ENCODE data around the gene ERAL1. TPM values are rescaled to one million over a fixed set of nuclear protein-coding genes. Genes with fewer than 3 reads are reported as not detected.
A peak's percentile ranks its signal among the peaks of the same experiment; 100 is the strongest.

Gene ERAL1
- total and polyA plus RNA-seq, 2 of the 13 experiments (the other 11 are each of a cell fraction or from before 2014, with no cell fraction given), result 46.9 to 72.2 TPM

GRCh38 chr17:28902819-28903545, 48.2 kb downstream of the ERAL1 start, which contains the start of gene DHRS13 (continued):
- TF ChIP-seq ATF6 (CRISPR knock-in tag; conservative IDR thresholded peaks at IDR 0.05) (no peak; the same call in 1 of the 2 replicates), JARID2 (CRISPR knock-in tag; IDR thresholded peaks at IDR 0.05; ENCODE audit: insufficient replicate concordance) (no peak), TOE1 (CRISPR knock-in tag; IDR thresholded peaks at IDR 0.05) (0 out of 2 replicates have a peak, but pooled peaks have one; percentile 59), NFATC3 (CRISPR knock-in tag; IDR thresholded peaks at IDR 0.05) (no peak), CHD4 (IDR thresholded peaks at IDR 0.05; ENCODE audit: borderline replicate concordance, low read length) (no peak), ZNF709 (CRISPR knock-in tag; IDR thresholded peaks at IDR 0.05) (no peak), ELF3 (CRISPR knock-in tag; IDR thresholded peaks at IDR 0.05) (peak; percentile 79), AHR (CRISPR knock-in tag; IDR thresholded peaks at IDR 0.05) (peak; percentile 94), JUNB (CRISPR knock-in tag; IDR thresholded peaks at IDR 0.05; ENCODE audit: borderline replicate concordance) (no peak), ZNF841 (CRISPR knock-in tag; IDR thresholded peaks at IDR 0.05; ENCODE audit: borderline replicate concordance) (no peak), SAFB2 (CRISPR knock-in tag; IDR thresholded peaks at IDR 0.05; ENCODE audit: borderline replicate concordance, low read depth) (peak; percentile 99), ZEB1 (IDR thresholded peaks at IDR 0.05; ENCODE audit: insufficient replicate concordance, low read depth) (peak; percentile 80), ATRX (CRISPR knock-in tag; IDR thresholded peaks at IDR 0.05; ENCODE audit: borderline replicate concordance) (no peak), PHF5A (CRISPR knock-in tag; IDR thresholded peaks at IDR 0.05; ENCODE audit: low read depth, unreplicated experiment) (peak; percentile 93), ZFY (CRISPR knock-in tag; IDR thresholded peaks at IDR 0.05) (peak; percentile 97), CSRNP1 (CRISPR knock-in tag; IDR thresholded peaks at IDR 0.05) (peak; percentile 64; the same call in 1 of the 2 replicates), XBP1 (CRISPR knock-in tag; IDR thresholded peaks at IDR 0.05) (no peak), SCMH1 (CRISPR knock-in tag; IDR thresholded peaks at IDR 0.05; ENCODE audit: borderline replicate concordance) (no peak), MAF1 (CRISPR knock-in tag; IDR thresholded peaks at IDR 0.05; ENCODE audit: borderline replicate concordance) (no peak), SMARCE1 (IDR thresholded peaks at IDR 0.05; ENCODE audit: borderline replicate concordance) (no peak), ZNF660 (CRISPR knock-in tag; IDR thresholded peaks at IDR 0.05; ENCODE audit: borderline replicate concordance, low read depth) (no peak)
- TF ChIP-seq, protein P1, sequence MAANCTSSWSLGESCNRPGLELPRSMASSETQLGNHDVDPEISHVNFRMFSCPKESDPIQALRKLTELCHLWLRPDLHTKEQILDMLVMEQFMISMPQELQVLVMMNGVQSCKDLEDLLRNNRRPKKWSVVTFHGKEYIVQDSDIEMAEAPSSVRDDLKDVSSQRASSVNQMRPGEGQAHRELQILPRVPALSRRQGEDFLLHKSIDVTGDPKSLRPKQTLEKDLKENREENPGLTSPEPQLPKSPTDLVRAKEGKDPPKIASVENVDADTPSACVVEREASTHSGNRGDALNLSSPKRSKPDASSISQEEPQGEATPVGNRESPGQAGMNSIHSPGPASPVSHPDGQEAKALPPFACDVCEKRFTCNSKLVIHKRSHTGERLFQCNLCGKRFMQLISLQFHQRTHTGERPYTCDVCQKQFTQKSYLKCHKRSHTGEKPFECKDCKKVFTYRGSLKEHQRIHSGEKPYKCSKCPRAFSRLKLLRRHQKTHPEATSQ (CRISPR knock-in tag; IDR thresholded peaks at IDR 0.05; ENCODE audit: borderline replicate concordance), result 0 out of 2 replicates have a peak, but pooled peaks have one; percentile 39
- TF ChIP-seq, protein P2, sequence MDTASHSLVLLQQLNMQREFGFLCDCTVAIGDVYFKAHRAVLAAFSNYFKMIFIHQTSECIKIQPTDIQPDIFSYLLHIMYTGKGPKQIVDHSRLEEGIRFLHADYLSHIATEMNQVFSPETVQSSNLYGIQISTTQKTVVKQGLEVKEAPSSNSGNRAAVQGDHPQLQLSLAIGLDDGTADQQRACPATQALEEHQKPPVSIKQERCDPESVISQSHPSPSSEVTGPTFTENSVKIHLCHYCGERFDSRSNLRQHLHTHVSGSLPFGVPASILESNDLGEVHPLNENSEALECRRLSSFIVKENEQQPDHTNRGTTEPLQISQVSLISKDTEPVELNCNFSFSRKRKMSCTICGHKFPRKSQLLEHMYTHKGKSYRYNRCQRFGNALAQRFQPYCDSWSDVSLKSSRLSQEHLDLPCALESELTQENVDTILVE (CRISPR knock-in tag; IDR thresholded peaks at IDR 0.05), result peak; percentile 48; the same call in 1 of the 2 replicates

All from HepG2 (cell line).